ENCODE measurements around the gene TCTN1. TPM values are rescaled to one million over a fixed set of nuclear protein-coding genes. Genes with fewer than 3 reads are reported as not detected.
A peak's percentile ranks its signal among the peaks of the same experiment; 100 is the strongest.

Gene TCTN1
- total and polyA plus RNA-seq, 2 of the 13 experiments (the other 11 are each of a cell fraction or from before 2014, with no cell fraction given), result 13.6 to 16.0 TPM

DNA sequence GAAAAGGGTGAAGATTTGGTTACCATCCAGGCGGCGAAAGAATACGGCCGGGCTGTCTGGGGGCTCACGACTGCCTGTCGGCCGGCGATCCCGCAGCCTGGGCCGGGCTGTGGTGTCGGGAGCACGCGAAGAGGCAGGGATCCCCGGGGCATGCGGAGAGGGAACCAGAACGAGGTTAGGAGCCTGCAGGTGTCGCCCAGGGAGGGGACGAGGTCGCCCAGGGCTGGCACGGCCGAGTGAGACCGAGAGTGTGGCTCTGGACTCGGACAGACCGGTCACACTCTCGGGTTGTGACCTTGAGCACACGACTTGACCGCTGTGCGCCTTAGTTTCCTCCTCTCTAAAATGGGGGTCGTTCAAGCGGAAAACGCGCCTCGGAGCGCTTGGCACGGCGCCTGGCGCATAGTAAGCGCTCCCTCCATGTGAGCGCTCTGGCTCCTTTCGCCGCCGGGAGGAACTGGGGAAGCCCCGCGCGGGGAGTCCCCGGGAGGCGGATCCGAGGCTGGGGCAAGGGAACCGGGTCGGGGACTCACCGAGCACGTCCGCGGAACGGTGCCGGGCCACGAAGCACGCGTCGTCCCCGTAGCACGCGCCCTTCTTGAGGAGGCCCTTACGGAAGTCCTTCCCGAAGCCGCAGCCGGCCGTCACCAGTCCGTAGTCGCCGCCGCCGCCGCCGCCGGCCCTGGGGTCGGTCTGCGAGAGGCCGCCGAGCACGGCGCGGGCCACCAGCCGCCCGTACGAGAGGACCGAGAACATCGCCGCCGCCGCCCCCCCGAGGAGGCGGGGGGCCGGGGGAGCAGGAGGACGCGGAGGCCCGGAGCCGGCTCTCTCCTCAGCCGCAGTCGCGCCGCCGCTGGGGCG, 31.4 kb upstream of the TCTN1 start (continued):
- TF ChIP-seq, protein P1, sequence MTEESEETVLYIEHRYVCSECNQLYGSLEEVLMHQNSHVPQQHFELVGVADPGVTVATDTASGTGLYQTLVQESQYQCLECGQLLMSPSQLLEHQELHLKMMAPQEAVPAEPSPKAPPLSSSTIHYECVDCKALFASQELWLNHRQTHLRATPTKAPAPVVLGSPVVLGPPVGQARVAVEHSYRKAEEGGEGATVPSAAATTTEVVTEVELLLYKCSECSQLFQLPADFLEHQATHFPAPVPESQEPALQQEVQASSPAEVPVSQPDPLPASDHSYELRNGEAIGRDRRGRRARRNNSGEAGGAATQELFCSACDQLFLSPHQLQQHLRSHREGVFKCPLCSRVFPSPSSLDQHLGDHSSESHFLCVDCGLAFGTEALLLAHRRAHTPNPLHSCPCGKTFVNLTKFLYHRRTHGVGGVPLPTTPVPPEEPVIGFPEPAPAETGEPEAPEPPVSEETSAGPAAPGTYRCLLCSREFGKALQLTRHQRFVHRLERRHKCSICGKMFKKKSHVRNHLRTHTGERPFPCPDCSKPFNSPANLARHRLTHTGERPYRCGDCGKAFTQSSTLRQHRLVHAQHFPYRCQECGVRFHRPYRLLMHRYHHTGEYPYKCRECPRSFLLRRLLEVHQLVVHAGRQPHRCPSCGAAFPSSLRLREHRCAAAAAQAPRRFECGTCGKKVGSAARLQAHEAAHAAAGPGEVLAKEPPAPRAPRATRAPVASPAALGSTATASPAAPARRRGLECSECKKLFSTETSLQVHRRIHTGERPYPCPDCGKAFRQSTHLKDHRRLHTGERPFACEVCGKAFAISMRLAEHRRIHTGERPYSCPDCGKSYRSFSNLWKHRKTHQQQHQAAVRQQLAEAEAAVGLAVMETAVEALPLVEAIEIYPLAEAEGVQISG (CRISPR knock-in tag; IDR thresholded peaks at IDR 0.05), result peak; percentile 28; the same call in 1 of the 2 replicates
- TF ChIP-seq NR2F1 (CRISPR knock-in tag; IDR thresholded peaks at IDR 0.05) (no peak), ETV6 (CRISPR knock-in tag; conservative IDR thresholded peaks at IDR 0.05) (no peak), HOXD1 (CRISPR knock-in tag; IDR thresholded peaks at IDR 0.05) (no peak), PHF8 (CRISPR knock-in tag; IDR thresholded peaks at IDR 0.05) (peak; percentile 54), ZNF484 (CRISPR knock-in tag; IDR thresholded peaks at IDR 0.05; ENCODE audit: borderline replicate concordance, low read depth) (no peak), ZNF577 (CRISPR knock-in tag; IDR thresholded peaks at IDR 0.05; ENCODE audit: borderline replicate concordance, low read depth) (no peak), HNRNPH1 (optimal IDR thresholded peaks at IDR 0.05; ENCODE audit: low read depth, low read length) (no peak), CEBPG (CRISPR knock-in tag; IDR thresholded peaks at IDR 0.05) (no peak), SMC3 (IDR thresholded peaks at IDR 0.05; ENCODE audit: low read length) (no peak), ZBTB20 (CRISPR knock-in tag; IDR thresholded peaks at IDR 0.05; ENCODE audit: borderline replicate concordance, low read depth) (no peak), ZNF138 (CRISPR knock-in tag; IDR thresholded peaks at IDR 0.05; ENCODE audit: low read depth) (0 out of 2 replicates have a peak, but pooled peaks have one; percentile 13), RCOR2 (CRISPR knock-in tag; IDR thresholded peaks at IDR 0.05) (no peak)
- TF ChIP-seq, protein P2, sequence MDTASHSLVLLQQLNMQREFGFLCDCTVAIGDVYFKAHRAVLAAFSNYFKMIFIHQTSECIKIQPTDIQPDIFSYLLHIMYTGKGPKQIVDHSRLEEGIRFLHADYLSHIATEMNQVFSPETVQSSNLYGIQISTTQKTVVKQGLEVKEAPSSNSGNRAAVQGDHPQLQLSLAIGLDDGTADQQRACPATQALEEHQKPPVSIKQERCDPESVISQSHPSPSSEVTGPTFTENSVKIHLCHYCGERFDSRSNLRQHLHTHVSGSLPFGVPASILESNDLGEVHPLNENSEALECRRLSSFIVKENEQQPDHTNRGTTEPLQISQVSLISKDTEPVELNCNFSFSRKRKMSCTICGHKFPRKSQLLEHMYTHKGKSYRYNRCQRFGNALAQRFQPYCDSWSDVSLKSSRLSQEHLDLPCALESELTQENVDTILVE (CRISPR knock-in tag; IDR thresholded peaks at IDR 0.05), result no peak
- TF ChIP-seq, protein P3, sequence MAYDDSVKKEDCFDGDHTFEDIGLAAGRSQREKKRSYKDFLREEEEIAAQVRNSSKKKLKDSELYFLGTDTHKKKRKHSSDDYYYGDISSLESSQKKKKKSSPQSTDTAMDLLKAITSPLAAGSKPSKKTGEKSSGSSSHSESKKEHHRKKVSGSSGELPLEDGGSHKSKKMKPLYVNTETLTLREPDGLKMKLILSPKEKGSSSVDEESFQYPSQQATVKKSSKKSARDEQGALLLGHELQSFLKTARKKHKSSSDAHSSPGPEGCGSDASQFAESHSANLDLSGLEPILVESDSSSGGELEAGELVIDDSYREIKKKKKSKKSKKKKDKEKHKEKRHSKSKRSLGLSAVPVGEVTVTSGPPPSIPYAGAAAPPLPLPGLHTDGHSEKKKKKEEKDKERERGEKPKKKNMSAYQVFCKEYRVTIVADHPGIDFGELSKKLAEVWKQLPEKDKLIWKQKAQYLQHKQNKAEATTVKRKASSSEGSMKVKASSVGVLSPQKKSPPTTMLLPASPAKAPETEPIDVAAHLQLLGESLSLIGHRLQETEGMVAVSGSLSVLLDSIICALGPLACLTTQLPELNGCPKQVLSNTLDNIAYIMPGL (CRISPR knock-in tag; IDR thresholded peaks at IDR 0.05; ENCODE audit: borderline replicate concordance in 1 of 2, low read depth in 1 of 2), result peak; percentile 55 to 74; a peak in 3 of 4 replicates
- TF ChIP-seq, protein P4, sequence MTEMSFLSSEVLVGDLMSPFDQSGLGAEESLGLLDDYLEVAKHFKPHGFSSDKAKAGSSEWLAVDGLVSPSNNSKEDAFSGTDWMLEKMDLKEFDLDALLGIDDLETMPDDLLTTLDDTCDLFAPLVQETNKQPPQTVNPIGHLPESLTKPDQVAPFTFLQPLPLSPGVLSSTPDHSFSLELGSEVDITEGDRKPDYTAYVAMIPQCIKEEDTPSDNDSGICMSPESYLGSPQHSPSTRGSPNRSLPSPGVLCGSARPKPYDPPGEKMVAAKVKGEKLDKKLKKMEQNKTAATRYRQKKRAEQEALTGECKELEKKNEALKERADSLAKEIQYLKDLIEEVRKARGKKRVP (CRISPR knock-in tag; IDR thresholded peaks at IDR 0.05), result no peak
- TF ChIP-seq, protein P5, sequence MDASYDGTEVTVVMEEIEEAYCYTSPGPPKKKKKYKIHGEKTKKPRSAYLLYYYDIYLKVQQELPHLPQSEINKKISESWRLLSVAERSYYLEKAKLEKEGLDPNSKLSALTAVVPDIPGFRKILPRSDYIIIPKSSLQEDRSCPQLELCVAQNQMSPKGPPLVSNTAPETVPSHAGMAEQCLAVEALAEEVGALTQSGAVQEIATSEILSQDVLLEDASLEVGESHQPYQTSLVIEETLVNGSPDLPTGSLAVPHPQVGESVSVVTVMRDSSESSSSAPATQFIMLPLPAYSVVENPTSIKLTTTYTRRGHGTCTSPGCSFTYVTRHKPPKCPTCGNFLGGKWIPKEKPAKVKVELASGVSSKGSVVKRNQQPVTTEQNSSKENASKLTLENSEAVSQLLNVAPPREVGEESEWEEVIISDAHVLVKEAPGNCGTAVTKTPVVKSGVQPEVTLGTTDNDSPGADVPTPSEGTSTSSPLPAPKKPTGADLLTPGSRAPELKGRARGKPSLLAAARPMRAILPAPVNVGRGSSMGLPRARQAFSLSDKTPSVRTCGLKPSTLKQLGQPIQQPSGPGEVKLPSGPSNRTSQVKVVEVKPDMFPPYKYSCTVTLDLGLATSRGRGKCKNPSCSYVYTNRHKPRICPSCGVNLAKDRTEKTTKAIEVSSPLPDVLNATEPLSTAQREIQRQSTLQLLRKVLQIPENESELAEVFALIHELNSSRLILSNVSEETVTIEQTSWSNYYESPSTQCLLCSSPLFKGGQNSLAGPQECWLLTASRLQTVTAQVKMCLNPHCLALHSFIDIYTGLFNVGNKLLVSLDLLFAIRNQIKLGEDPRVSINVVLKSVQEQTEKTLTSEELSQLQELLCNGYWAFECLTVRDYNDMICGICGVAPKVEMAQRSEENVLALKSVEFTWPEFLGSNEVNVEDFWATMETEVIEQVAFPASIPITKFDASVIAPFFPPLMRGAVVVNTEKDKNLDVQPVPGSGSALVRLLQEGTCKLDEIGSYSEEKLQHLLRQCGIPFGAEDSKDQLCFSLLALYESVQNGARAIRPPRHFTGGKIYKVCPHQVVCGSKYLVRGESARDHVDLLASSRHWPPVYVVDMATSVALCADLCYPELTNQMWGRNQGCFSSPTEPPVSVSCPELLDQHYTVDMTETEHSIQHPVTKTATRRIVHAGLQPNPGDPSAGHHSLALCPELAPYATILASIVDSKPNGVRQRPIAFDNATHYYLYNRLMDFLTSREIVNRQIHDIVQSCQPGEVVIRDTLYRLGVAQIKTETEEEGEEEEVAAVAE (CRISPR knock-in tag; IDR thresholded peaks at IDR 0.05; ENCODE audit: borderline replicate concordance), result no peak
